HFF-Myc (cell line): ENCODE data around the gene ZNF764.

Source experiments
- DNase-seq: peaks from one replicate; pipeline ENCODE4 v3.0.0-alpha.2; 2011; ENCODE audit warnings: low read depth; ENCODE audit errors: extremely low read depth
- H3K4me3 ChIP-seq: replicated peaks from 2 replicates; pipeline ENCODE4 v1.5.1; 2011; ENCODE audit warnings: low read depth, mild to moderate bottlenecking, control low read depth, low read length
- CTCF ChIP-seq: IDR thresholded peaks from 2 replicates; pipeline ENCODE4 v1.5.1; 2012; ENCODE audit warnings: mild to moderate bottlenecking, low read depth, low read length, control low read depth; ENCODE audit errors: missing control alignments

ZNF764 gene

GRCh38 chr16:30535777-30536190, 22.4 kb downstream of the ZNF764 start:
- peak; percentile 60 for TF ChIP-seq CTCF
- DNase-seq: no peak
- peak overlapping the region; percentile 56 for H3K4me3 ChIP-seq

GRCh38 chr16:30535106-30535776, 22.9 kb downstream of the ZNF764 start:
- H3K4me3 ChIP-seq: peak overlapping the region; percentile 56
- TF ChIP-seq CTCF: no peak
- DNase-seq: no peak

GRCh38 chr16:30534368-30535105, 23.6 kb downstream of the ZNF764 start, which contains the start of gene ZNF747:
Gene ZNF747, minus strand, starts transcription at chr16:30534858. Its CDS starts 179 bp downstream, at chr16:30534679.
- TF ChIP-seq CTCF: no peak

GRCh38 chr16:30533748-30534367, 24.3 kb downstream of the ZNF764 start:
- peak overlapping the region; percentile 56 for H3K4me3 ChIP-seq
- DNase-seq: no peak
- no peak for TF ChIP-seq CTCF

More at GRCh38 chr16:30534368-30535105, 23.6 kb downstream of the ZNF764 start, which contains the start of gene ZNF747:
- peak within 1 kb of the TSS; percentile 56 for H3K4me3 ChIP-seq
- DNase-seq: no peak

- TF ChIP-seq CTCF: no peak
- H3K4me3 ChIP-seq: no peak overlapping the region
- no peak for DNase-seq
These were observed 25.0 kb downstream of the ZNF764 start for GRCh38 chr16:30533146-30533522.

- no peak for TF ChIP-seq CTCF
- DNase-seq: no peak
- H3K4me3 ChIP-seq: no peak overlapping the region
These were observed 25.7 kb downstream of the ZNF764 start for GRCh38 chr16:30532285-30533145.
